Osteoblast (primary cell): ENCODE measurements around the gene MAD1L1. TPM values are rescaled to one million over a fixed set of nuclear protein-coding genes. Genes with fewer than 3 reads are reported as not detected.
A peak's percentile ranks its signal among the peaks of the same experiment; 100 is the strongest.

Source experiments
- DNase-seq: peaks from one replicate; pipeline ENCODE4 v3.0.0; 2011; ENCODE audit warnings: low spot score, mixed read lengths; ENCODE audit not compliant: insufficient read length; ENCODE audit errors: missing footprints
- H2AFZ ChIP-seq: 2 replicates; pipeline ENCODE4 v1.6.0; 2011; ENCODE audit warnings: mild to moderate bottlenecking, low read length
- H3K27ac ChIP-seq: 2 replicates; pipeline ENCODE4 v1.5.1; 2011; ENCODE audit warnings: mild to moderate bottlenecking, low read depth, low read length, moderate library complexity
- H3K27me3 ChIP-seq: 2 replicates; pipeline ENCODE4 v1.6.0; 2012; ENCODE audit warnings: mild to moderate bottlenecking, control low read depth, inconsistent platforms, low read length, moderate library complexity; ENCODE audit not compliant: insufficient read depth
- H3K36me3 ChIP-seq: 2 replicates; pipeline ENCODE4 v1.5.1; 2011; ENCODE audit warnings: mild to moderate bottlenecking, low read length, control low read depth, moderate library complexity; ENCODE audit not compliant: insufficient read depth
- H3K4me1 ChIP-seq: 2 replicates; pipeline ENCODE4 v1.5.1; 2011; ENCODE audit warnings: mild to moderate bottlenecking, low read length, control low read depth, moderate library complexity; ENCODE audit not compliant: insufficient read depth
- H3K4me2 ChIP-seq: 2 replicates; pipeline ENCODE4 v1.6.0; 2011; ENCODE audit warnings: mild to moderate bottlenecking, low read length; ENCODE audit not compliant: insufficient read depth
- H3K4me3 ChIP-seq: fragments of 200-600 bp; sonication (generic); 3 replicates; pipeline ENCODE4 v1.5.1; 2012; ENCODE audit warnings: mild to moderate bottlenecking, low read length, inconsistent platforms; ENCODE audit not compliant: insufficient read depth
- H3K79me2 ChIP-seq: 2 replicates; pipeline ENCODE4 v1.6.0; 2012; ENCODE audit warnings: mild to moderate bottlenecking, low read length, control low read depth, inconsistent platforms; ENCODE audit not compliant: insufficient read depth
- H3K9me3 ChIP-seq: 2 replicates; pipeline ENCODE4 v1.5.1; 2011; ENCODE audit warnings: low read depth, low read length, control low read depth
- H4K20me1 ChIP-seq: 2 replicates; pipeline ENCODE4 v1.6.0; 2012; ENCODE audit warnings: mild to moderate bottlenecking, low read length, control low read depth; ENCODE audit not compliant: insufficient read depth
- total RNA-seq: library from RNA; depleted of rRNA; stranded (reverse); fragments of >200 nt; gene quantifications from 2 replicates; pipeline ENCODE4 v1.2.3, GENCODE V29; 2012
- TF ChIP-seq, protein P1 (sequence below): IDR thresholded peaks from 2 replicates; pipeline ENCODE4 v1.5.1; 2011; ENCODE audit warnings: mild to moderate bottlenecking, low read depth, low read length, moderate library complexity; ENCODE audit errors: extremely low read depth

The MAD1L1 gene
- total RNA-seq, 1 donor, result 66.2 TPM

DNA sequence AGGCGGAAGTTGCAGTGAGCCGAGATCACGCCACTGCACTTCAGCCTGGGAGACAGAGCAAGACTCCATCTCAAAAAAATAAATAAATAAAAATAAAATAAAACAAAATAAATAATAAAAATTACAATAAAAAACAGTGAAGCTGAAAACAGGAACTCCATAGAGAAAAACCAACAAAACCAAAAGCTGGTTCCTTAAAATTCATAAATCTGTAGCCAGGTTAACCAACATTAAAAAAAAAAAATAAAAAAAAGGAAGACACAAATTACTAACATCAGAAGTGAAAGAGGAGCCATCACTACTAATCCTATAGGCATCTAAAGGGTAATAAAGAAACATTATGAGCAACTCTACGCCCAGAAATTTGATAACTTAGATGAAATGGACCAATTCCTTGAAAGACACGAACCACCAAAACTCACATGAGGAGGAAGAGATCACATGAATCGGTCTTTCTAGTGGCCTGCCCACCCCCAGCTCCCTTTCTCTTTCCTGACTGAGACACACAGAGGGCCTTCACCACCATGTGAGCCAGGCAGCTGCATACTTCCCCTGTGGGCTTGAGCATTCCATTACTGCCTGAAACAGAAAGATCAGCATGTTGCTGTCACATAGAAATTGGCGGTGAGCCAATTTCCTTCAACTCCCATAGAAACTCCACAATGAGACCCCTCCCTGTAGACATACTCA lies 208.7 kb downstream of the MAD1L1 start:
- Histone ChIP-seq H3K4me1 (peaks cover 10% of the 10 kb centered on the region), H3K27ac (no peak overlapping the region), H3K36me3 (no peaks in the 10 kb centered on the region), H3K9me3 (peaks cover 13% of the 10 kb centered on the region), H3K4me3 (no peak overlapping the region), H3K27me3 (no peaks in the 10 kb centered on the region), H2AFZ (no peak overlapping the region), H4K20me1 (no peaks in the 10 kb centered on the region), H3K79me2 (peaks cover 2% of the 10 kb centered on the region), H3K4me2 (no peak overlapping the region)
- DNase-seq, result peak; percentile 45
- TF ChIP-seq, protein P1, sequence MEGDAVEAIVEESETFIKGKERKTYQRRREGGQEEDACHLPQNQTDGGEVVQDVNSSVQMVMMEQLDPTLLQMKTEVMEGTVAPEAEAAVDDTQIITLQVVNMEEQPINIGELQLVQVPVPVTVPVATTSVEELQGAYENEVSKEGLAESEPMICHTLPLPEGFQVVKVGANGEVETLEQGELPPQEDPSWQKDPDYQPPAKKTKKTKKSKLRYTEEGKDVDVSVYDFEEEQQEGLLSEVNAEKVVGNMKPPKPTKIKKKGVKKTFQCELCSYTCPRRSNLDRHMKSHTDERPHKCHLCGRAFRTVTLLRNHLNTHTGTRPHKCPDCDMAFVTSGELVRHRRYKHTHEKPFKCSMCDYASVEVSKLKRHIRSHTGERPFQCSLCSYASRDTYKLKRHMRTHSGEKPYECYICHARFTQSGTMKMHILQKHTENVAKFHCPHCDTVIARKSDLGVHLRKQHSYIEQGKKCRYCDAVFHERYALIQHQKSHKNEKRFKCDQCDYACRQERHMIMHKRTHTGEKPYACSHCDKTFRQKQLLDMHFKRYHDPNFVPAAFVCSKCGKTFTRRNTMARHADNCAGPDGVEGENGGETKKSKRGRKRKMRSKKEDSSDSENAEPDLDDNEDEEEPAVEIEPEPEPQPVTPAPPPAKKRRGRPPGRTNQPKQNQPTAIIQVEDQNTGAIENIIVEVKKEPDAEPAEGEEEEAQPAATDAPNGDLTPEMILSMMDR, result no peak

DNA sequence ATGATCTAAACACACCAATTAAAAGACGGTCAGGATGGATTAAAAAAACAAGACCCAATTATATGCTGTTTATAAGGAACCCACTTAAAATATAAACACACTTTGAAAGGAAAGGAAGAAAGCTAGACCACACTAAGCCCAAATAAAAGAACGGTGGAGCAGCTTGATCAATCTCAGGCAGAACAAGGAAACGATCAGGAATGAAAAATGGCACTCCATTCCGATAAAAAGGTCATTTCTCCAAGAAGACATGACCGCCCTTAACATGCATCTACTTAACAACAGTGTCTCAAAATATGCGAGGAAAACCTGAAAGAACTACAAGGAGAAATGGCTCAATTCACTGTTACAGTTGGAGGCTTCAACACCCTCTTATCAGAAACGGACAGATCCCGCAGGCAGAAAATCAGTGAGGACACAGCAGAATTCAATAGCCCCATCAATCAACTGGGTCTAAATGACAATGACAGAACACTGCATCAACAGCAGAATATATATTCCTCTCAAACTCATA lies 210.0 kb downstream of the MAD1L1 start:
- no peak for DNase-seq
- Histone ChIP-seq H3K4me1 (peaks cover 15% of the 10 kb centered on the region), H3K4me3 (no peak overlapping the region), H3K9me3 (peaks cover 7% of the 10 kb centered on the region), H2AFZ (no peak overlapping the region), H3K36me3 (no peaks in the 10 kb centered on the region), H4K20me1 (no peaks in the 10 kb centered on the region), H3K4me2 (no peak overlapping the region), H3K27me3 (no peaks in the 10 kb centered on the region), H3K79me2 (peaks cover 2% of the 10 kb centered on the region), H3K27ac (no peak overlapping the region)
- TF ChIP-seq, protein P1, result no peak

DNA sequence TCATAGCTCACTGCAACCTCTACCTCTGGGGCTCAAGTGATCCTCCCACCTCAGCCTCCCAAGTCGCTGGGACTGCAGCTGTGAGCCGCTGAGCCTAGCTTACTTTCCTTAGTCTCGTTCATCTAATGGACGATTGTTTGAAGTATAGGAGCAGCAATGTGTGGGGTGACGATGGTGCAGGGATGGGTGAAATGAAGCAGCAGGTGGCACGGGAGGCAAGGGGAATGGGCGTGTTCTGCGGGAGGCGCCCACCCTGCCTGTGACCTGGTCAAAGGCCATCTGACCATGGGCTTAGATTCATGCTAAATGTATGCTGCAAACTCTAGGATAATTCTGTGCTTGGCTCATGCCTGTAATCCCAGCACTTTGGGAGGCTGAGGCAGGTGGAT lies 210.7 kb downstream of the MAD1L1 start:
- H3K4me3 ChIP-seq, result no peak overlapping the region
- H2AFZ ChIP-seq, result no peak overlapping the region
- H4K20me1 ChIP-seq, result no peaks in the 10 kb centered on the region
- no peak overlapping the region for H3K4me2 ChIP-seq
- no peaks in the 10 kb centered on the region for H3K27me3 ChIP-seq
- peaks cover 15% of the 10 kb centered on the region for H3K4me1 ChIP-seq
- no peak for DNase-seq
- TF ChIP-seq, protein P1, result no peak
- no peaks in the 10 kb centered on the region for H3K36me3 ChIP-seq
- H3K9me3 ChIP-seq, result peaks cover 7% of the 10 kb centered on the region
- H3K27ac ChIP-seq, result no peak overlapping the region
- H3K79me2 ChIP-seq, result peaks cover 2% of the 10 kb centered on the region

DNA sequence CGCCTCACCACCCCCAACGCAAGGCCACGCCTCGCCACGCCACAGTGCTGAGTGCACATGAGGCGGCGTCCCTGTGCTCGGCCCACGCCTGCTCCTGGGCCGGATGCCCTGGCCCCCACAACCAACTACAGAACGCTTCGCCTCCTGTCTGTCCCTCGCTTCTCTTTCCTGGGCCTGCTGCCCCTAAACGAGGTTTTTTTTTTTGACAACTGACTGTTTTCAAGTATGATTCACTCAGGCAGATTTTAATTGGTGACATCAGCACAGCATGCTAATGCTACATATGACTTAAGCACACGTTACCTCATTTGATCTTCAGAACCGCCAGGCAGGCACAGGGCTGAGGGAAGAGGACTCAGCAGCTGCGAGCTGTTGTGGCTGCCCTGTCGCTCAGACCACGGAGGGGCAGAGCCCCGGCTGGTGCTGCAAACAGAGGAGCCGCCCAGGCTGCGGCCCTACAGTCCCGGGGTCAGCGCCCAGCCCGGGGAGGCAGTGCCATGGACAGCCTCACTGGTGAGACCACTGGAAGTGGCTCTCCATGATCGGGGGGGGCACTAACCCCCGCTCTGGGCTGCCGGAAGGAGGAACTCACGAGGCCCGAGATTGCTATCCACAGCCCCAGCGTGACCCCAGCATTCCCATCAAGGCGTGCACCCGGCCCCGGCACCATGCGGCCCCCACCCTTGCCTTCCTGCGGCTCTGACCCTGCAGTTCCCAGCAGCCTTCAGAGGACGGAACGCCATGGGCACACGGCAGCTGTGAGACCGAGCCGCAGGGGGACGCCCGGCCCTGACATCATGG lies 212.8 kb downstream of the MAD1L1 start:
- peaks cover 15% of the 10 kb centered on the region for H3K4me1 ChIP-seq
- peak; percentile 98 for DNase-seq
- H4K20me1 ChIP-seq, result no peaks in the 10 kb centered on the region
- peak overlapping the region; percentile 46 for H3K4me3 ChIP-seq
- H3K79me2 ChIP-seq, result peaks cover 2% of the 10 kb centered on the region
- TF ChIP-seq, protein P1, result no peak
- H3K4me2 ChIP-seq, result peak overlapping the region; percentile 71
- peaks cover 5% of the 10 kb centered on the region for H3K9me3 ChIP-seq
- H3K27me3 ChIP-seq, result no peaks in the 10 kb centered on the region
- no peaks in the 10 kb centered on the region for H3K36me3 ChIP-seq
- peak overlapping the region; percentile 80 for H3K27ac ChIP-seq
- peak overlapping the region; percentile 56 for H2AFZ ChIP-seq
